ENCODE measurements around the gene FGGY. TPM values are rescaled to one million over a fixed set of nuclear protein-coding genes. Genes with fewer than 3 reads are reported as not detected.

FGGY gene
- total RNA-seq, 2 donors from 2014 or later: 14.1 to 14.8 TPM

DNA sequence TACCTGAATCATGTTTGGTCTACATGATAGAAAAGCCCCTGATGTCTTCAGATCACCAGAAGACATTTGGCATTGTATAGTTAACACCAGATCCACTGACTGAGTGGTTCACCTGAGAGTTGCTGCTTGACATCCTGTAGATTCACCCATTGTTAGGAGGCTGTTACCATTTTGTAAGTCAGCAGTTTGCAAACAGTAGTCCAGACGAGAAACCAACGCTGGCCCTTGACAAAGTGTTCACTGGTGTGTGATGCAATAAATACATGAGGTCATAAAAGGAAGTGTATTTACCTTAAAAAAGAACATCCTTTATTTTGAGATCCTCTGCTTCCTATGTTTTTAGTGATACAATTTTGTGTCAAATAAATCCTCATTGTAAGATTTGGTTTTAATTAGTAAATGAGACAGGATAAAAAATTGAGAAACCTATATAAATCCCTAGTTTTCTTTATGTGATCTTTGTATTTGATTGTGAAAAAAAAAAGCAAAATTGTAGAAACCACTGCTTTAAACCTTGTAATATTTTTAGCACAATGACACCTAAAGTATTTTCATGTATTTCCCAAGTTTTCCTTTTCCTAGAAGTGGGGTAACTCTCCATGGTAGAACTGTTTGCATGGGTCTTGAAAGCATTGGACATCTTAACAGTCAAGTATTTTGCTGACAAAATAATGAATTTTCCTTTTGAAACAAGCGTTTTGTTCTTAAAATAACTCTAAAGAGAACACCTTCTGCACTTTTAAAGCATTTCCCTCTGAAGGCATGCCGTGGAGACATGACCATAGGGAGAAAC, 204.3 kb downstream of the FGGY start:
- H3K27ac Mint-ChIP-seq: no peak overlapping the region
- H3K9me3 ChIP-seq (ENCODE audit: control insufficient read depth, low read length): peaks cover 3% of the 10 kb centered on the region
- peaks cover 5% of the 10 kb centered on the region for H3K4me1 Mint-ChIP-seq
- TF ChIP-seq, protein P1, sequence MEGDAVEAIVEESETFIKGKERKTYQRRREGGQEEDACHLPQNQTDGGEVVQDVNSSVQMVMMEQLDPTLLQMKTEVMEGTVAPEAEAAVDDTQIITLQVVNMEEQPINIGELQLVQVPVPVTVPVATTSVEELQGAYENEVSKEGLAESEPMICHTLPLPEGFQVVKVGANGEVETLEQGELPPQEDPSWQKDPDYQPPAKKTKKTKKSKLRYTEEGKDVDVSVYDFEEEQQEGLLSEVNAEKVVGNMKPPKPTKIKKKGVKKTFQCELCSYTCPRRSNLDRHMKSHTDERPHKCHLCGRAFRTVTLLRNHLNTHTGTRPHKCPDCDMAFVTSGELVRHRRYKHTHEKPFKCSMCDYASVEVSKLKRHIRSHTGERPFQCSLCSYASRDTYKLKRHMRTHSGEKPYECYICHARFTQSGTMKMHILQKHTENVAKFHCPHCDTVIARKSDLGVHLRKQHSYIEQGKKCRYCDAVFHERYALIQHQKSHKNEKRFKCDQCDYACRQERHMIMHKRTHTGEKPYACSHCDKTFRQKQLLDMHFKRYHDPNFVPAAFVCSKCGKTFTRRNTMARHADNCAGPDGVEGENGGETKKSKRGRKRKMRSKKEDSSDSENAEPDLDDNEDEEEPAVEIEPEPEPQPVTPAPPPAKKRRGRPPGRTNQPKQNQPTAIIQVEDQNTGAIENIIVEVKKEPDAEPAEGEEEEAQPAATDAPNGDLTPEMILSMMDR (conservative IDR thresholded peaks at IDR 0.05): no peak
- no peaks in the 10 kb centered on the region for H3K9me3 Mint-ChIP-seq
- DNase-seq: no peak
- H3K27me3 Mint-ChIP-seq (ENCODE audit: insufficient read depth): no peaks in the 10 kb centered on the region
- 88 to 100% methylated on average over 3 to 4 of the region's 4 CpGs for WGBS, 2 experiments (ENCODE audit: insufficient coverage in 1 of 2, insufficient read length in 1 of 2)
- no peak overlapping the region for H3K27ac ChIP-seq (ENCODE audit: low read depth, low read length)
- no peaks in the 10 kb centered on the region for H3K36me3 ChIP-seq (ENCODE audit: control insufficient read depth, insufficient read depth, low read length)
- no peak overlapping the region for H3K4me3 Mint-ChIP-seq
- no peak overlapping the region for H3K9ac ChIP-seq (ENCODE audit: extremely low read depth, low read length, poor library complexity, severe bottlenecking)
- no peaks in the 10 kb centered on the region for H3K27me3 ChIP-seq (ENCODE audit: control insufficient read depth, insufficient read depth, low read length, poor library complexity, severe bottlenecking)
- no peak overlapping the region for H3K4me3 ChIP-seq (ENCODE audit: low read length)
- H3K36me3 Mint-ChIP-seq (ENCODE audit: low read depth): no peaks in the 10 kb centered on the region
- no peaks in the 10 kb centered on the region for H3K4me1 ChIP-seq (ENCODE audit: control insufficient read depth, insufficient read depth, low read length)

DNA sequence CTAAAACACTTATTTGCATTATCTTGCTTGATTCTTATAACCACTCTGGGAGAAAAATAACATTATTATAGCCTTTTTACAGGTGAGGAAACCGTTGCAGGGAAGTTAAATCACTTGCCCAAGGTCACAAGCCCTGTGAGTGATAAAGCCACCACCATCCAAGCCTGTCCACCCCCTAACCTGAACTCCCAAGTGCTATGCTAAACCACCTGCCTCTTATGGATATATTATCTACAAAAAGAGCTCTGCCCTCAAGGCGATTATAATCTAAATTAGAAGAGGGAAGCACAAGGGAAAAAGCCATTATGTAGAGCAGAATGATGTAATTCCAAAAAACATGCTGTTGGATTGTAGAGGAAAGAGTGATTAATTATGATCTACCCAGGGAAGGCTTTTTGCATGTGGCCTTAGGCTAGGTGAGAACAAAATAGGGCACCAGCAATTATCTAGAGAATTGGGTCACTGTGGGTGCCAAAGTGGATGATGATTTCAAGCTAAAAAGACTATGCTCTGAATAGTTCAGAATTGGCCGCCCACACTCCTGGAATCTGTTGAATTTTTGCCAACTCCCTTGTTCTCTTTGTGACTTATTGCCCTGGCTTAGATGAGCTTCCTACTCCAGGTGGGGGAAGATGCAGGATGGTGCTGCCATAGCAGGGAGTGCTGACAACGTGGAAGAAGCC, 205.3 kb downstream of the FGGY start:
- no peaks in the 10 kb centered on the region for H3K27me3 ChIP-seq (ENCODE audit: control insufficient read depth, insufficient read depth, low read length, poor library complexity, severe bottlenecking)
- no peaks in the 10 kb centered on the region for H3K4me1 ChIP-seq (ENCODE audit: control insufficient read depth, insufficient read depth, low read length)
- no peak for DNase-seq
- Mint-ChIP-seq H3K27ac (no peak overlapping the region), H3K9me3 (no peaks in the 10 kb centered on the region), H3K27me3 (ENCODE audit: insufficient read depth) (no peaks in the 10 kb centered on the region), H3K36me3 (ENCODE audit: low read depth) (no peaks in the 10 kb centered on the region), H3K4me1 (peaks cover 5% of the 10 kb centered on the region), H3K4me3 (no peak overlapping the region)
- H3K4me3 ChIP-seq (ENCODE audit: low read length): no peak overlapping the region
- no peaks in the 10 kb centered on the region for H3K9me3 ChIP-seq (ENCODE audit: control insufficient read depth, low read length)
- 89 to 100% methylated on average over 3 to 4 of the region's 4 CpGs for WGBS, 2 experiments (ENCODE audit: insufficient coverage in 1 of 2, insufficient read length in 1 of 2)
- no peaks in the 10 kb centered on the region for H3K36me3 ChIP-seq (ENCODE audit: control insufficient read depth, insufficient read depth, low read length)
- TF ChIP-seq, protein P1 (conservative IDR thresholded peaks at IDR 0.05): no peak
- no peak overlapping the region for H3K9ac ChIP-seq (ENCODE audit: extremely low read depth, low read length, poor library complexity, severe bottlenecking)
- no peak overlapping the region for H3K27ac ChIP-seq (ENCODE audit: low read depth, low read length)

DNA sequence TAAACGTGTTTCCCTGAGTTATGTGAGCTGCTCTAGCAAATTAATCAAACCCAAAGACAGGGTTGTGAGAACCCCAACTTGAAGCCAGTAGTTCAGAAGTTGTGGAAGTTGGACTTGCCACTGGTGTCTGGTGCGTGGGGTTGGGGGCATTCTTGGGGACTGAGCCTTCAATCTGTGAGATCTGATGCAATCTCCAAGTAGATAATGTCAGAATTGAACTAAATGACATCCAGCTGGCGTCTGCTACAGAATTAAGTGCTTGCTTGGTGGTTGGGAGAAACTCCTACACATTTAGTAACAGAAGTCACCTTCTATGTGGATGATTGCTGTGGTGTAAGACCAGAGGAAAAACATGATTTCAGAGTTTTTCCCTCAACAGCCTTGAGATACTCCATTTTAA, 207.4 kb downstream of the FGGY start:
- H3K4me1 Mint-ChIP-seq: peaks cover 11% of the 10 kb centered on the region

More for the DNA sequence above, 207.4 kb downstream of the FGGY start:
- no peaks in the 10 kb centered on the region for H3K9me3 Mint-ChIP-seq
- no peaks in the 10 kb centered on the region for H3K9me3 ChIP-seq (ENCODE audit: control insufficient read depth, low read length)
- 90 to 100% methylated on average over 1 to 3 of the region's 3 CpGs for WGBS, 2 experiments (ENCODE audit: insufficient coverage in 1 of 2, insufficient read length in 1 of 2)
- no peak overlapping the region for H3K9ac ChIP-seq (ENCODE audit: extremely low read depth, low read length, poor library complexity, severe bottlenecking)
- TF ChIP-seq, protein P1 (conservative IDR thresholded peaks at IDR 0.05): no peak
- no peaks in the 10 kb centered on the region for H3K27me3 Mint-ChIP-seq (ENCODE audit: insufficient read depth)
- no peak overlapping the region for H3K4me3 ChIP-seq (ENCODE audit: low read length)
- H3K27ac ChIP-seq (ENCODE audit: low read depth, low read length): no peak overlapping the region
- H3K36me3 Mint-ChIP-seq (ENCODE audit: low read depth): no peaks in the 10 kb centered on the region
- no peaks in the 10 kb centered on the region for H3K4me1 ChIP-seq (ENCODE audit: control insufficient read depth, insufficient read depth, low read length)
- no peaks in the 10 kb centered on the region for H3K27me3 ChIP-seq (ENCODE audit: control insufficient read depth, insufficient read depth, low read length, poor library complexity, severe bottlenecking)
- H3K27ac Mint-ChIP-seq: no peak overlapping the region
- DNase-seq: no peak
- H3K4me3 Mint-ChIP-seq: no peak overlapping the region
- no peaks in the 10 kb centered on the region for H3K36me3 ChIP-seq (ENCODE audit: control insufficient read depth, insufficient read depth, low read length)

Measured in endodermal cell (in vitro differentiated cells).